IPS-18a (cell line): ENCODE measurements around the gene CACNA1S.

Source experiments
- H3K27ac ChIP-seq: one replicate; pipeline ENCODE4 v1.5.1; 2013; ENCODE audit warnings: low read length
- H3K27me3 ChIP-seq: one replicate; pipeline ENCODE4 v1.6.1; 2013; ENCODE audit warnings: mild to moderate bottlenecking, low read length; ENCODE audit not compliant: control insufficient read depth, insufficient read depth
- H3K36me3 ChIP-seq: one replicate; pipeline ENCODE4 v1.6.1; 2013; ENCODE audit warnings: low read depth, low read length; ENCODE audit not compliant: control insufficient read depth
- H3K4me1 ChIP-seq: one replicate; pipeline ENCODE4 v1.6.1; 2013; ENCODE audit warnings: low read depth, low read length; ENCODE audit not compliant: control insufficient read depth
- H3K4me3 ChIP-seq: one replicate; pipeline ENCODE4 v1.5.1; 2013; ENCODE audit warnings: low read length
- H3K9ac ChIP-seq: one replicate; pipeline ENCODE4 v1.6.1; 2013; ENCODE audit warnings: mild to moderate bottlenecking, low read length, moderate library complexity
- H3K9me3 ChIP-seq: one replicate; pipeline ENCODE4 v1.6.1; 2013; ENCODE audit warnings: low read depth, low read length; ENCODE audit not compliant: control insufficient read depth

Gene CACNA1S

GRCh38 chr1:201111672-201112071 lies 554 bp downstream of the CACNA1S start:
- no peaks in the 10 kb centered on the region for H3K9me3 ChIP-seq
- H3K9ac ChIP-seq = no peak overlapping the region
- H3K27ac ChIP-seq = no peak overlapping the region
- no peaks in the 10 kb centered on the region for H3K36me3 ChIP-seq
- H3K4me1 ChIP-seq = peaks cover 9% of the 10 kb centered on the region
- H3K27me3 ChIP-seq = peaks cover 31% of the 10 kb centered on the region
- no peak overlapping the region for H3K4me3 ChIP-seq

- no peaks in the 10 kb centered on the region for H3K9me3 ChIP-seq
- H3K36me3 ChIP-seq = no peaks in the 10 kb centered on the region
- peaks cover 26% of the 10 kb centered on the region for H3K27me3 ChIP-seq
- peaks cover 9% of the 10 kb centered on the region for H3K4me1 ChIP-seq
- H3K4me3 ChIP-seq = no peak overlapping the region
- no peak overlapping the region for H3K27ac ChIP-seq
- no peak overlapping the region for H3K9ac ChIP-seq
Observed at GRCh38 chr1:201111156-201111555, 1.1 kb downstream of the CACNA1S start.

- H3K4me1 ChIP-seq = peaks cover 9% of the 10 kb centered on the region
- no peaks in the 10 kb centered on the region for H3K36me3 ChIP-seq
- no peak overlapping the region for H3K4me3 ChIP-seq
- H3K9me3 ChIP-seq = no peaks in the 10 kb centered on the region
- no peak overlapping the region for H3K27ac ChIP-seq
- no peak overlapping the region for H3K9ac ChIP-seq
- peaks cover 20% of the 10 kb centered on the region for H3K27me3 ChIP-seq
Observed at GRCh38 chr1:201110616-201111015, 1.6 kb downstream of the CACNA1S start.

GRCh38 chr1:201110138-201110537 lies 2.1 kb downstream of the CACNA1S start:
- Histone ChIP-seq H3K9ac (no peak overlapping the region), H3K27me3 (peaks cover 16% of the 10 kb centered on the region), H3K4me3 (no peak overlapping the region), H3K4me1 (peaks cover 9% of the 10 kb centered on the region), H3K9me3 (no peaks in the 10 kb centered on the region), H3K36me3 (no peaks in the 10 kb centered on the region), H3K27ac (no peak overlapping the region)

- H3K4me1 ChIP-seq = peaks cover 9% of the 10 kb centered on the region
- no peaks in the 10 kb centered on the region for H3K9me3 ChIP-seq
- no peak overlapping the region for H3K9ac ChIP-seq
- no peak overlapping the region for H3K27ac ChIP-seq
- no peak overlapping the region for H3K4me3 ChIP-seq
- peaks cover 12% of the 10 kb centered on the region for H3K27me3 ChIP-seq
- no peaks in the 10 kb centered on the region for H3K36me3 ChIP-seq
Observed at GRCh38 chr1:201109651-201110050, 2.6 kb downstream of the CACNA1S start.

GRCh38 chr1:201108614-201109013 lies 3.6 kb downstream of the CACNA1S start:
- no peak overlapping the region for H3K9ac ChIP-seq
- H3K27me3 ChIP-seq = peaks cover 8% of the 10 kb centered on the region
- H3K4me3 ChIP-seq = no peak overlapping the region
- H3K9me3 ChIP-seq = no peaks in the 10 kb centered on the region
- no peaks in the 10 kb centered on the region for H3K36me3 ChIP-seq
- no peak overlapping the region for H3K27ac ChIP-seq
- H3K4me1 ChIP-seq = peaks cover 6% of the 10 kb centered on the region

GRCh38 chr1:201105688-201106087 lies 6.5 kb downstream of the CACNA1S start:
- Histone ChIP-seq H3K4me3 (no peak overlapping the region), H3K9ac (no peak overlapping the region), H3K9me3 (no peaks in the 10 kb centered on the region), H3K27ac (no peak overlapping the region), H3K36me3 (no peaks in the 10 kb centered on the region), H3K4me1 (peaks cover 6% of the 10 kb centered on the region), H3K27me3 (no peaks in the 10 kb centered on the region)

- Histone ChIP-seq H3K36me3 (no peaks in the 10 kb centered on the region), H3K4me3 (no peak overlapping the region), H3K9ac (no peak overlapping the region), H3K27ac (no peak overlapping the region), H3K9me3 (no peaks in the 10 kb centered on the region), H3K4me1 (peaks cover 6% of the 10 kb centered on the region), H3K27me3 (no peaks in the 10 kb centered on the region)
Observed at GRCh38 chr1:201104141-201104540, 8.1 kb downstream of the CACNA1S start.

GRCh38 chr1:201103666-201104065 lies 8.6 kb downstream of the CACNA1S start:
- Histone ChIP-seq H3K27ac (no peak overlapping the region), H3K9ac (no peak overlapping the region), H3K27me3 (no peaks in the 10 kb centered on the region)

GRCh38 chr1:201100169-201100930 lies 11.9 kb downstream of the CACNA1S start:
- no peak overlapping the region for H3K4me3 ChIP-seq
- no peaks in the 10 kb centered on the region for H3K4me1 ChIP-seq
- no peak overlapping the region for H3K27ac ChIP-seq
- H3K27me3 ChIP-seq = no peaks in the 10 kb centered on the region
- no peak overlapping the region for H3K9ac ChIP-seq
- no peaks in the 10 kb centered on the region for H3K9me3 ChIP-seq
- no peaks in the 10 kb centered on the region for H3K36me3 ChIP-seq

More at GRCh38 chr1:201103666-201104065, 8.6 kb downstream of the CACNA1S start:
- H3K4me3 ChIP-seq = no peak overlapping the region
- peaks cover 5% of the 10 kb centered on the region for H3K4me1 ChIP-seq
- no peaks in the 10 kb centered on the region for H3K36me3 ChIP-seq
- no peaks in the 10 kb centered on the region for H3K9me3 ChIP-seq

GRCh38 chr1:201098992-201099677 lies 13.1 kb downstream of the CACNA1S start:
- H3K36me3 ChIP-seq = no peaks in the 10 kb centered on the region
- no peak overlapping the region for H3K9ac ChIP-seq
- H3K4me1 ChIP-seq = no peaks in the 10 kb centered on the region
- H3K27me3 ChIP-seq = no peaks in the 10 kb centered on the region
- no peak overlapping the region for H3K27ac ChIP-seq
- no peak overlapping the region for H3K4me3 ChIP-seq
- no peaks in the 10 kb centered on the region for H3K9me3 ChIP-seq
